GM19395 (cell line): ENCODE measurements around the gene FANCM.
A peak's percentile ranks its signal among the peaks of the same experiment; 100 is the strongest.

ENCODE experiments used
- ATAC-seq: cut with Tn5 transposase; IDR thresholded peaks from one replicate; pipeline ENCODE4 v1.9.1; 2021; ENCODE audit warnings: mild to moderate bottlenecking, moderate library complexity; ENCODE audit not compliant: unreplicated experiment

FANCM gene

DNA sequence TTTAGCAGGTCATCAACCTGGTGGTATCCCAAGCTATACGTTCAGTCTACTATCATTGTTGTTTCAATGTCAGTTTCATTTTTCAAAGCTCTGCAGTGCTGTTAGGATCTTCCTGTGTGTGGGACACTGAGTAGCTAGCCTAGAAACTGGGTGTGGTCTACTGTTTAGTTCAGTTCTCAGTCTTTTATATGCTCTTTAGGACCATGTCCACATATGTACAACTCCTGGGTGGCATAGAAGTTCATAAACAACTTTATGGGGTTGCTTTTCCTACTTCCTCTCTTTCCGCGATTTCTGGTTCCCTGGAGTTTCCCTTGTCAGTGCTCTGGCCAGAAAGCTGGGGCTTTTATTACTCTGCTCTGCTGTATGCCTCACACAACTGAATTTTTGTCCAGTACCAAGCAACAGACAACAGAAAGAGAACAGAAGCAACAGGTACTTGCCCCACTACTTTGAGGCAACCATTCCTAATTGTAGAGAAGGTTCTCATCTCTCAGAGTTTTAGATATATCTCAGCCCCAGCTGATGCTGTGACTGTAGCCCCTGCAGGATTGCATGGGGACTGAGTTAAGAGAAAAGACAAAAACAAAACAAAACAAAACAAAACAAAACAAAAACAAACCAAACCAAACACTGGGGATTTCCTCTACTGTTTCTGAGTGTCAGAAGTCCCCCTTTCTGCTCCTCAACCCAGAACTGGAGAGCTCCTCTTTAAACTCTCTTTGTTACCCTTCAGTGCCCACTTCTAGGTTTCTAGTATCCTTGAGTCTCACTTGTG is 86.9 kb downstream of the FANCM start:
- peak; percentile 70 for ATAC-seq

DNA sequence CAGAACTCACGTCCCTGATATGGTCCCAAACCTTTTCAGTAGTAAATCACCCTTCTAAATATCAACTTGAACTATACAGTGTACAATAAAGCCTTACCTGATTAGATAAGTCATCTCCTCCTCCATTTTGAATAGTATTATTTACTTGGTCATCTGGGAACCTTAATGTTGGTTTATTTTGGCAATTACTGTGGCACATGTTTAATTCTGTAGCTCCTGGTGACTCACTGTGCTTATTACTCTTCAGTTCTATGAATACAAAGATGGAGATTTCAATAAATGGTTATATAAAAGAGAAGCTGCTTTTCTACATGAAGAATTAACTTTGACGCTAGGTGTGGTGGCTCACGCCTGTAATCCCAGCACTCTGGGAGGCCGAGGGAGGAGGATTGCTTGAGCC is 91.8 kb downstream of the FANCM start:
- no peak for ATAC-seq

DNA sequence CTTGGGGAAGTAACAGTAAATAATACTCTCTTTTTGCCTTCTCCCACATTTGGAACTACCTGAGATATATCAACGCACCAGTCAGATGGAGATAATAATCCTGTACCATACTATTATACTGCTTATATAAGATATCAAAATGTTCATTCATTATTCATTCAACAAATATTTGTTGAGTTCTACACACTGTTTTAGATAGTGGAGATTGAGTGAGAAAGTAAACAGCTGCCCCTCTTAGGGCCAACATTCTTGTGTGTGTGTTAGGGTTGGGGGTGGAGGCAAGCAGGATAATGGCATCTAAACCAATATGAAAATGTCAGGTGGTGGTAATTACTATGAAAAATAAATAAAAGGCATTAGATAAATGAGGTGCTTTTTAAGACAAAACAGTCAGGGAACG is 103.3 kb downstream of the FANCM start:
- no peak for ATAC-seq

DNA sequence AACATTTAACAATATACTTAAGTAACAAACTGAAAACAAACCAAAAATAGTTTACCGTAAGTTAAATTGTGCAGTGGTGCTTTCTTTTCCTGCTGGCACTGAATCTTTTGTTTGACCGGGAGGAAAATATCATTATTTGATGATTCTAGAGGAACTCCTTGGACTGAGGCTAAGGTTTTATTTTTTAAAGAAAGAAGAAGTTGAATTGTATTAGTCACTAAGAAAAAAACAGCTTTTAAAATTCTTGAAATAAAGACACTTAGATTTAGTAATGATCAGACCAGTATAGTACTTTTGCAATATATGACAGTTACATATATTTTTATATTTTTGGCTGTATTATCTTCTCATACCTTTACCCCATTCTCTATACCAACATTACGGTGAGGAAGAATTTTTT is 107.0 kb downstream of the FANCM start:
- ATAC-seq, result no peak

DNA sequence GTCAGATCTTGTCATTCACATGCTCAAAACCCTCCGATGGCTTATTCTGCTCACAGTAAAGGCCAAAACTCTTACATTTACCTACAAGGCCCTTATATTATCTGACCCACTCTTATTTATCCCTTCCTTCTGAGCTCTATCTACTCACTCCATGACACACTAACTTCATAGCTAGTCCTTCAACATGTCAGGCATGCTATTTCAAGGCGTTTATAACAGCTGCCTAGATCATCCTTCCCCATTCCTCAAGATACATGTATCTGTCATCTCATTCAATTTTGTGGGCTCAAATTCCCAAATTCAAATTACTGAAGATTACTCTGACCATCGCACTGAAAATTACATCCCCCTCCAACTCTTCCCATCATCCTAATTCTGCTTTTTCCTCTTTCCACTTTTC is 110.4 kb downstream of the FANCM start:
- ATAC-seq, result no peak

DNA sequence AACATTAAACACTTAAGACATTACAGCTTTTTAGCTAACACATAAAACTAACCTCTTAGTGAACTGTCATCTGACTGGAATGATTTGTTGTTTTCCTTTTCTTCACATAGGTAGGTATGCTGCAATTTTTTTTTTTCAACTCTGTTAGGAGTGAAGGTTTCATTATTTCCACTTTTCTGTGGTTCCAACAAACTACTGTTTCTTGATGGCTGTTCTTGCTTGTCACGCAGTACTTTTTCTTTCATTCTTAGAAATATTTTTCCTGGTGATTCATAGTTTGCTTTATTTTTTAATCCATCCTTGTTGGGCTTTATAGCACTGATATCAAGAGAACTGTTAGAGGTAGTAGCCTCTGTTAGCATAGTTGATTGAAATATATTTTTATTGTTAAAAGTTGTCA is 111.0 kb downstream of the FANCM start:
- peak; percentile 41 for ATAC-seq

DNA sequence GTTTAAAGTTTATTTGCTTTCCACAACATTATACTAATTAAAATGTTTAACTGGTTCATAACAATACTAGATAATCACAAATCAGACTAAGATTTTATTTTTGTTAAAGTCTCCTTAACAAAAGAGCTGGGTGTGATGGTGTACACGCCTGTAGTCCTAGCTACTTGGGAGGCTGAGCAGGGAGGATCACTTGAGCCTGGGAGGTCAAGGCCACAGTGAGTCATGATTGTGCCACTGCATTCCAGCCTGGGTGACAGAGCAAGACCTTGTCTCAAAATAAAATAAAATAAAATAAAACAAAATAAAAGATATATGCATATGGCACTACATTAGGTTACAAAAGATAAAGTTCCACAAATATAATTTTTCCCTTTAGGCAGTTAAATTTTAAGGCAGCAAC is 111.7 kb downstream of the FANCM start:
- ATAC-seq, result no peak

DNA sequence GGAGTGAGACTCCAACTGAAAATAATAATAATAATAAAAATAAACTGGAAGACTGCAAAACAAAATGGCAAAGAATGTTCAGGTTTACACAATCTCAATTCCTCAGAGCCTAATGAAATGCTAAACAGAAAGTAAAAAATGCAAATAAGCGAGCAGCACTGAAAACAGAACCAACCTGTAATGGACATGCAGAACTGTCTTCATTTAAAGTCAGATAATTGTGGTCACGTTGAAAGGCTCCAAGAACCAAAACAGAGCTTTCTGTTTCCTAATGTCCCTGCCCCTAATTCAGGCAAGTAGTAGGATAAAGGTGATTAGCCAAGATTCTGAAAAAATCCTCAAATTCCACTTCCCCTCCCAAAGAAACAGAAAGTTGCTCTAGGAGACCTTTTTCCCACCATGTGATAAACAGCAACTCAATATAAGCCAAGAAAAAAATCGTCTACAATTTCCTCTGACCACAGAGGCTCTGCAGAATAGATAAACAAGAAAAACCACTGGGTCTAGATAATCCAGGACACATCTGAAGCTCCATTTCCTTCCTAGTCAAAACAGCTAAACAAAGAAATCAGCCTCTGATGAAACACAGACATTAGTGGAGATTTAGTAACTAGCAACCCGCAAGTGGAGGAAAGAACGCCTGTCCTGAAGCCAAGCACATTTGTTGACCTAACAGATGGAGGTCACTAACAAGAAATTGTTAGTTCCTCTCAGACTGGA is 114.3 kb downstream of the FANCM start:
- peak; percentile 35 for ATAC-seq
